Stimulated activated effector memory CD8-positive, alpha-beta T cell treated with anti-CD3 and anti-CD28 coated beads, Interleukin-12 subunit alpha, Interleukin-12 subunit beta, amount 100 ng/mL, for 72 hours (primary cell): ENCODE measurements around the gene MAP1S.

Experiments used
- ATAC-seq: fragments of 150-1000 bp; cut with Tn5 transposase; 2 replicates; pipeline ENCODE4 v1.10.0; 2021
- DNase-seq, 2 donors: peaks; one replicate each; pipeline ENCODE4 v3.0.0; 2021 to 2022; ENCODE audit warnings: low spot score in 2 of 2
- H3K27ac Mint-ChIP-seq: one replicate; pipeline ENCODE4 v1.8.0; 2022; ENCODE audit warnings: mild to moderate bottlenecking, mixed read lengths
- H3K36me3 Mint-ChIP-seq: one replicate; pipeline ENCODE4 v1.8.0; 2022; ENCODE audit warnings: mild to moderate bottlenecking, mixed read lengths
- H3K4me1 Mint-ChIP-seq: one replicate; pipeline ENCODE4 v1.8.0; 2022; ENCODE audit warnings: mixed read lengths
- H3K4me3 Mint-ChIP-seq: one replicate; pipeline ENCODE4 v1.8.0; 2022; ENCODE audit warnings: mild to moderate bottlenecking, mixed read lengths
- H3K9me3 Mint-ChIP-seq: one replicate; pipeline ENCODE4 v1.8.0; 2022; ENCODE audit warnings: mixed read lengths

MAP1S gene

GRCh38 chr19:17721111-17721628 is 1.9 kb downstream of the MAP1S start:
- ATAC-seq, result no peak
- Mint-ChIP-seq H3K27ac (peak overlapping the region; percentile 90), H3K9me3 (no peaks in the 10 kb centered on the region), H3K36me3 (peaks cover 59% of the 10 kb centered on the region), H3K4me3 (peak overlapping the region; percentile 95), H3K4me1 (peaks cover 57% of the 10 kb centered on the region)
- no peak for DNase-seq

GRCh38 chr19:17721821-17722220 is 2.5 kb downstream of the MAP1S start:
- H3K4me1 Mint-ChIP-seq, result peaks cover 57% of the 10 kb centered on the region
- peaks cover 59% of the 10 kb centered on the region for H3K36me3 Mint-ChIP-seq
- DNase-seq (no peak), ATAC-seq (peak; percentile 42)
- peak overlapping the region; percentile 95 for H3K4me3 Mint-ChIP-seq
- no peaks in the 10 kb centered on the region for H3K9me3 Mint-ChIP-seq
- H3K27ac Mint-ChIP-seq, result peak overlapping the region; percentile 90

- H3K4me3 Mint-ChIP-seq, result no peak overlapping the region
- no peaks in the 10 kb centered on the region for H3K9me3 Mint-ChIP-seq
These were observed 3.5 kb downstream of the MAP1S start for GRCh38 chr19:17722655-17723240.

GRCh38 chr19:17724655-17725054 is 5.4 kb downstream of the MAP1S start:
- H3K27ac Mint-ChIP-seq, result peak overlapping the region; percentile 88
- no peaks in the 10 kb centered on the region for H3K9me3 Mint-ChIP-seq
- H3K36me3 Mint-ChIP-seq, result peaks cover 83% of the 10 kb centered on the region
- no peak overlapping the region for H3K4me3 Mint-ChIP-seq
- no peak for ATAC-seq
- peaks cover 37% of the 10 kb centered on the region for H3K4me1 Mint-ChIP-seq
- DNase-seq, result no peak

More at GRCh38 chr19:17722655-17723240, 3.5 kb downstream of the MAP1S start:
- no peak overlapping the region for H3K27ac Mint-ChIP-seq
- ATAC-seq (no peak), DNase-seq (no peak)
- peaks cover 64% of the 10 kb centered on the region for H3K36me3 Mint-ChIP-seq
- peaks cover 51% of the 10 kb centered on the region for H3K4me1 Mint-ChIP-seq

- Mint-ChIP-seq H3K36me3 (peaks cover 88% of the 10 kb centered on the region), H3K4me1 (peaks cover 35% of the 10 kb centered on the region), H3K27ac (peak overlapping the region; percentile 75), H3K4me3 (no peak overlapping the region), H3K9me3 (no peaks in the 10 kb centered on the region)
- no peak for ATAC-seq
- DNase-seq, result no peak
These were observed 6.3 kb downstream of the MAP1S start for GRCh38 chr19:17725422-17726078.

GRCh38 chr19:17726136-17726741 is 7.0 kb downstream of the MAP1S start:
- DNase-seq (no peak), ATAC-seq (no peak)

GRCh38 chr19:17726964-17727773 is 7.9 kb downstream of the MAP1S start:
- H3K36me3 Mint-ChIP-seq, result peaks cover 89% of the 10 kb centered on the region
- DNase-seq (no peak), ATAC-seq (no peak)
- peaks cover 33% of the 10 kb centered on the region for H3K4me1 Mint-ChIP-seq
- H3K4me3 Mint-ChIP-seq, result no peak overlapping the region
- no peak overlapping the region for H3K27ac Mint-ChIP-seq
- H3K9me3 Mint-ChIP-seq, result no peaks in the 10 kb centered on the region

More at GRCh38 chr19:17726136-17726741, 7.0 kb downstream of the MAP1S start:
- Mint-ChIP-seq H3K9me3 (no peaks in the 10 kb centered on the region), H3K27ac (no peak overlapping the region), H3K4me3 (no peak overlapping the region), H3K4me1 (peaks cover 35% of the 10 kb centered on the region), H3K36me3 (peaks cover 89% of the 10 kb centered on the region)

GRCh38 chr19:17727843-17728242 is 8.6 kb downstream of the MAP1S start:
- peaks cover 33% of the 10 kb centered on the region for H3K4me1 Mint-ChIP-seq
- no peak overlapping the region for H3K27ac Mint-ChIP-seq
- H3K9me3 Mint-ChIP-seq, result no peaks in the 10 kb centered on the region
- H3K4me3 Mint-ChIP-seq, result no peak overlapping the region
- no peak for DNase-seq
- no peak for ATAC-seq
- peaks cover 88% of the 10 kb centered on the region for H3K36me3 Mint-ChIP-seq

- peaks cover 25% of the 10 kb centered on the region for H3K4me1 Mint-ChIP-seq
- no peaks in the 10 kb centered on the region for H3K9me3 Mint-ChIP-seq
- peaks cover 92% of the 10 kb centered on the region for H3K36me3 Mint-ChIP-seq
- DNase-seq, result no peak
- H3K27ac Mint-ChIP-seq, result no peak overlapping the region
- ATAC-seq, result no peak
- no peak overlapping the region for H3K4me3 Mint-ChIP-seq
These were observed 13.8 kb downstream of the MAP1S start for GRCh38 chr19:17733127-17733526.

GRCh38 chr19:17734146-17734545 is 14.9 kb downstream of the MAP1S start:
- H3K36me3 Mint-ChIP-seq, result peaks cover 86% of the 10 kb centered on the region
- peak overlapping the region; percentile 17 for H3K27ac Mint-ChIP-seq
- no peaks in the 10 kb centered on the region for H3K9me3 Mint-ChIP-seq
- H3K4me3 Mint-ChIP-seq, result no peak overlapping the region
- no peak for ATAC-seq
- no peak for DNase-seq
- H3K4me1 Mint-ChIP-seq, result peaks cover 31% of the 10 kb centered on the region

- Mint-ChIP-seq H3K4me1 (peaks cover 32% of the 10 kb centered on the region), H3K27ac (no peak overlapping the region), H3K9me3 (no peaks in the 10 kb centered on the region), H3K4me3 (no peak overlapping the region), H3K36me3 (peaks cover 74% of the 10 kb centered on the region)
- DNase-seq (no peak), ATAC-seq (no peak)
These were observed 16.1 kb downstream of the MAP1S start for GRCh38 chr19:17735410-17735809.

- DNase-seq, result no peak
- peaks cover 55% of the 10 kb centered on the region for H3K36me3 Mint-ChIP-seq
- no peak for ATAC-seq
These were observed 18.4 kb downstream of the MAP1S start for GRCh38 chr19:17737690-17738153.

GRCh38 chr19:17739121-17739875 is 20.0 kb downstream of the MAP1S start:
- Mint-ChIP-seq H3K36me3 (peaks cover 49% of the 10 kb centered on the region), H3K27ac (peak overlapping the region; percentile 90), H3K4me1 (peaks cover 21% of the 10 kb centered on the region), H3K9me3 (no peaks in the 10 kb centered on the region), H3K4me3 (peak overlapping the region; percentile 15)
- DNase-seq, result no peak
- ATAC-seq, result no peak

More at GRCh38 chr19:17737690-17738153, 18.4 kb downstream of the MAP1S start:
- peaks cover 21% of the 10 kb centered on the region for H3K4me1 Mint-ChIP-seq
- no peak overlapping the region for H3K4me3 Mint-ChIP-seq
- H3K9me3 Mint-ChIP-seq, result no peaks in the 10 kb centered on the region
- H3K27ac Mint-ChIP-seq, result peak overlapping the region; percentile 52

- H3K36me3 Mint-ChIP-seq, result peaks cover 27% of the 10 kb centered on the region
- H3K4me1 Mint-ChIP-seq, result peaks cover 25% of the 10 kb centered on the region
- ATAC-seq, result no peak
- peak overlapping the region; percentile 91 for H3K27ac Mint-ChIP-seq
- H3K9me3 Mint-ChIP-seq, result no peaks in the 10 kb centered on the region
- no peak for DNase-seq
- H3K4me3 Mint-ChIP-seq, result no peak overlapping the region
These were observed 22.2 kb downstream of the MAP1S start for GRCh38 chr19:17741456-17741855.
